HFFc6 (cell line): ENCODE data around the gene ADAP1. TPM values are rescaled to one million over a fixed set of nuclear protein-coding genes. Genes with fewer than 3 reads are reported as not detected.

Source experiments
- DNase-seq: peaks from one replicate; pipeline ENCODE4 v3.0.0-alpha.2; 2018
- H3K27ac Mint-ChIP-seq: 2 replicates; pipeline ENCODE4 v1.8.0; 2020; ENCODE audit warnings: mild to moderate bottlenecking, mixed read lengths
- H3K27me3 Mint-ChIP-seq: 2 replicates; pipeline ENCODE4 v1.8.0; 2021; ENCODE audit warnings: mild to moderate bottlenecking, moderate library complexity, mixed read lengths; ENCODE audit not compliant: insufficient read depth
- H3K36me3 Mint-ChIP-seq: 2 replicates; pipeline ENCODE4 v1.8.0; 2021; ENCODE audit warnings: low read depth, mixed read lengths
- H3K4me1 Mint-ChIP-seq: 2 replicates; pipeline ENCODE4 v1.8.0; 2020; ENCODE audit warnings: low read depth, mixed read lengths
- H3K4me3 Mint-ChIP-seq: 2 replicates; pipeline ENCODE4 v1.8.0; 2020; ENCODE audit warnings: mild to moderate bottlenecking, moderate library complexity, mixed read lengths
- H3K9me3 Mint-ChIP-seq: 2 replicates; pipeline ENCODE4 v1.8.0; 2020; ENCODE audit warnings: mild to moderate bottlenecking, mixed read lengths
- CTCF ChIP-seq: fragments of 200-600 bp; sonication (generic); IDR thresholded peaks from 2 replicates; pipeline ENCODE4 v1.5.0; 2021; ENCODE audit warnings: antibody characterized with exemption, mild to moderate bottlenecking
- total RNA-seq, 6 experiments: library from RNA; stranded (reverse); fragmentation: NEBNext Ultra II Directional; extraction: Animal tissue kit (Norgen Biotek cat#: 25700); gene quantifications; 2 replicates in 1 of 6; 3 replicates in 5 of 6; pipeline ENCODE4 v1.2.3, GENCODE V29; 2021

The ADAP1 gene
- total RNA-seq, 6 experiments from 2014 or later, result 0.64 to 1.1 (median 0.90) TPM

- Mint-ChIP-seq H3K4me1 (no peaks in the 10 kb centered on the region), H3K27ac (no peak overlapping the region)
Observed at GRCh38 chr7:992709-993607, 38.5 kb upstream of the ADAP1 start.

DNA sequence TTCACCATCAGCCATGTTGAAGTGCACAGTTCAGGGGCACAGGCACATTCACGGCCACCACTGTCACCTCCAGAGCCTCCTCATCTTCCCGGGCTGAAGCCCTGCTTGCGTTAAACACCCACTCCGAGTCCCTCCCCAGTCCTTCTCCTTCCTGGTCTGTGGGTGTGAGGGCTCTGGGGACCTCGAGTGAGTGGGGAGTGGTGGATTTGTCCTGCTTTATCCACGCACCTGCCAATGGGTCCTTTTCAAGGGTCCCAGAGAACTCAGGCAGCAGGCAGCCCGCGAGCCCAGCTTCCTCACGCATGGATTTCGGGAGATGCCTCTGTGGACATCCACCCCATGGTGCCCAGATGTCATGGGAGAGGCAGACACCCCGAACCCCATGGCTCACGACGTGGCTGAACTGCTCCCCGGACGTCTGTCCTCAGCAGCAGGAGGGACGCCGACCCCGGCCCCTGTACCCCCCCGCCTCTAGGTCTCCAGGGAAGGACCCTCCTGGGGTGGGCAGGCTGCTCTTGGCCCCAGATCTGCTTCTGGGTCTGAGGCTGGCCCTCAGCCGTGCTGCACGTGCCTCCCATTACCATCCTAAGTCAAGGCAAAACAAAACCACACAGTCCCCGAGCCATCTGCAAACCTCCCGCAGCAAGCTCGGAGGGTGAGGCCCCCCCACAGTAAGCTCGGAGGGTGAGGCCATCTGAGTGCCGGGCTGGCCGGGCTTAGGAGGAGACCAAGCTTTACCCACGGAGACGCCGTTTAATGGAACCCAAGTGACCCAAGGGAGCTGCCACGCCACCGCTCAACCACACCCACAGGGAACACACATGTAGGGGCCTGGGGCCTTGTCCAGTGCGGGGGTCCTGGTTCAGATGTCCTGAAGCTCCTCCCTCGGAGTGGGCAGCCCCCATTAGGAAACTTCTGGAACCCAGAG, 37.5 kb upstream of the ADAP1 start:
- H3K36me3 Mint-ChIP-seq, result no peaks in the 10 kb centered on the region
- H3K4me1 Mint-ChIP-seq, result no peaks in the 10 kb centered on the region
- H3K27ac Mint-ChIP-seq, result no peak overlapping the region
- H3K4me3 Mint-ChIP-seq, result no peak overlapping the region
- no peaks in the 10 kb centered on the region for H3K9me3 Mint-ChIP-seq
- no peak for DNase-seq
- no peak for TF ChIP-seq CTCF
- H3K27me3 Mint-ChIP-seq, result peaks cover 6% of the 10 kb centered on the region; the same call in 1 of the 2 replicates

More at GRCh38 chr7:992709-993607, 38.5 kb upstream of the ADAP1 start:
- no peaks in the 10 kb centered on the region for H3K9me3 Mint-ChIP-seq
- no peak overlapping the region for H3K4me3 Mint-ChIP-seq
- peak; percentile 92 for DNase-seq
- TF ChIP-seq CTCF, result peak; percentile 99
- H3K27me3 Mint-ChIP-seq, result peaks cover 6% of the 10 kb centered on the region; the same call in 1 of the 2 replicates
- H3K36me3 Mint-ChIP-seq, result no peaks in the 10 kb centered on the region

DNA sequence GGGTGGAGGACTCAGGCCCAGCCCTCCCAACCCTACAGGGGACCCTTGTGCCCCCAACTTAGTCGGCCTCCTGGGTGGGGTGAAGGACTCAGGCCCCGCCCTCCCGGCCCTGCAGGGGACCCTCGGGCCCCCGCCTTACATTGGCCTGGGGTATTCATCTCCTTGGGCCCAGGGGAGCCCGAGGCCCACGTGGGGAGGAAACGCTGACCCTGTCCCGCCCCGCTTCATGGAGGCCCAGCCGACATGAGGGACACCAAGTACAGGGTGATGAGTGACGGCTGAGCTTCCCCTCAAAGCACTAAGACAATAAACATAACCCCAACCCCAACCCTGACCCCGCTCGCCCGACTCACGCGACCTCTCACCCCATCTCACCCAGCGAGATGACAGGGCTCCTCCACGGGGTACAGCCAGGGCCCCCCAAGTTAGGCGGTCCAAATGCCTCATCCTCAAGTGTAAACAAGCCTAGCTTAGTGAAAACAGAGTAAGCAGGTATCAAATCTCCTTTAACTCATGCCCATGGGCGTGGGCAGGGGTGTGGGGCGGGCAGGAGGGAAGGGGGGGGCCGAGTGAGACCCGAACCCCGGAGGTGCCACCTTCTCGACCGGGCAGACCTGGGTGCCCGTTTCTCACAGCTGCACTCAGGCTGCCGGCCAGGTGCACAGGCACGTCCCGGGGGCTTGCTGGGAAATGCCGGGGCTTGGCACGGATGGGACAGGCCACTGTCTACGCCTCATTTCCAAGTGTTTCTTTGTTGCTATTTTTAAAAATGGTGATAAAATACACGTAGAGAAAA, 36.7 kb upstream of the ADAP1 start:
- DNase-seq, result no peak
- H3K9me3 Mint-ChIP-seq, result no peaks in the 10 kb centered on the region
- peaks cover 8% of the 10 kb centered on the region; the same call in 1 of the 2 replicates for H3K27me3 Mint-ChIP-seq
- no peaks in the 10 kb centered on the region for H3K4me1 Mint-ChIP-seq
- H3K4me3 Mint-ChIP-seq, result no peak overlapping the region
- no peak overlapping the region for H3K27ac Mint-ChIP-seq
- TF ChIP-seq CTCF, result no peak
- H3K36me3 Mint-ChIP-seq, result no peaks in the 10 kb centered on the region

- no peak for TF ChIP-seq CTCF
- H3K27ac Mint-ChIP-seq, result no peak overlapping the region
- no peak for DNase-seq
- H3K36me3 Mint-ChIP-seq, result no peaks in the 10 kb centered on the region
- H3K27me3 Mint-ChIP-seq, result peaks cover 8% of the 10 kb centered on the region; the same call in 1 of the 2 replicates
- no peaks in the 10 kb centered on the region for H3K4me1 Mint-ChIP-seq
- no peak overlapping the region for H3K4me3 Mint-ChIP-seq
- no peaks in the 10 kb centered on the region for H3K9me3 Mint-ChIP-seq
Observed at GRCh38 chr7:990352-990932, 36.0 kb upstream of the ADAP1 start.
